ENCODE data around the gene EIF4G3.
"Not testable (repeated sequence)": the region's sequence is repeated elsewhere in the genome, so short reads cannot be mapped to it uniquely, and the experiment has no call there.

Gene EIF4G3

GRCh38 chr1:20935717-20936116 is 241.0 kb downstream of the EIF4G3 start:
- no peak for DNase-seq (ENCODE audit: low spot score)

GRCh38 chr1:20932437-20932977 is 244.2 kb downstream of the EIF4G3 start:
- no peak for DNase-seq (ENCODE audit: low spot score)

DNA sequence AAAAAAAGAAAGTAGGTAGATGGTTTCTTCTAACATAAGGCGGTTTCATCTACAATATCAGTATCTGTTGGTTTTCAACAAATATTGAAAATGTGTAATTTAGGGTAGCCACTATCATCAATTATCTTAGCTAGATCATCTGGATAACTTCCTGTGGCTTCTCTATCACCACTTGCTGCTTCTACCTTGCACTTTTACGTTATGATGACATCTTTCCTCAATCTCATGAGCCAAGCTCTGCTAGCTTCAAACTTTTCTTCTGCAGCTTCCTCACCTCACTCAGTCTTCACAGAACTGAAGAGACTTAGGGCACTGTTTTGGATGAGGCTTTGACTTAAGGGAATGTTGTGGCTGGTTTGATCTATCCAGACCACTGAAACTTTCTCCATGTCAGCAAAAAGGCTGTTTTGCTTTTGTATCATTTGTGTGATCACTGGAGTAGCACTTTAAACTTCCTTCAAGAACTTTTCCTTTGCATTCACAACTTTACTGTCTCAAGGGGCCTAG is 244.7 kb downstream of the EIF4G3 start:
- no peak for DNase-seq (ENCODE audit: low spot score)

- no peak for DNase-seq (ENCODE audit: low spot score)
Measured at GRCh38 chr1:20930427-20930826, 246.3 kb downstream of the EIF4G3 start.

- no peak for DNase-seq (ENCODE audit: low spot score)
Measured at GRCh38 chr1:20928146-20928545, 248.6 kb downstream of the EIF4G3 start.

DNA sequence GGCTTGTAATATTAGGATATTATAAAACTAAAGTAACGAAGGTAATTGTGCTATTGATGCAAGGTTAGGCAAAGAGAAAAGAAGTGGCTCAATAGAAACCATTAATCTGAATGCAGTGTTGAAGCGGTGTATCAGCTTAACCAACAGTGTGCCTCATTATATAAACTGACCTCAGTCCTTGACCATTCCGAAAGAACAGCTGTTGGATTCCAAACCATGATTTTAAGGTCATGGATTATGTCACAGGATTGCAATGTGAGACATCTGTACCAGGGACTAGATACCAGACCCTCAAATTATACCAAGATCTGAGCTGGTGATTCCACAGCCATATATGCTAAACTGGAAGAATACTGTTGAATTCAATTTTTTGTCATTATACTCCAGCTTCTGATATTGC is 255.4 kb downstream of the EIF4G3 start:
- DNase-seq (ENCODE audit: low spot score), result no peak

GRCh38 chr1:20913242-20913641 is 263.5 kb downstream of the EIF4G3 start:
- no peak for DNase-seq (ENCODE audit: low spot score)

DNA sequence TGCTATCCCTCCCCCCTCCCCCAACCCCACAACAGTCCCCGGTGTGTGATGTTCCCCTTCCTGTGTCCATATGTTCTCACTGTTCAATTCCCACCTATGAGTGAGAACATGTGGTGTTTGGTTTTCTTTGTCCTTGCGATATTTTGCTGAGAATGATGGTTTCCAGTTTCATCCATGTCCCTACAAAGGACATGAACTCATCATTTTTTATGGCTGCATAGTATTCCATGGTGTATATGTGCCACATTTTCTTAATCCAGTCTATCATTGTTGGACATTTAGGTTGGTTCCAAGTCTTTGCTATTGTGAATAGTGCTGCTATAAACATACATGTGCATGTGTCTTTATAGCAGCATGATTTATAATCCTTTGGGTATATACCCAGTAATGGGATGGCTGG is 269.2 kb downstream of the EIF4G3 start:
- DNase-seq (ENCODE audit: low spot score), result not testable (repeated sequence)

DNA sequence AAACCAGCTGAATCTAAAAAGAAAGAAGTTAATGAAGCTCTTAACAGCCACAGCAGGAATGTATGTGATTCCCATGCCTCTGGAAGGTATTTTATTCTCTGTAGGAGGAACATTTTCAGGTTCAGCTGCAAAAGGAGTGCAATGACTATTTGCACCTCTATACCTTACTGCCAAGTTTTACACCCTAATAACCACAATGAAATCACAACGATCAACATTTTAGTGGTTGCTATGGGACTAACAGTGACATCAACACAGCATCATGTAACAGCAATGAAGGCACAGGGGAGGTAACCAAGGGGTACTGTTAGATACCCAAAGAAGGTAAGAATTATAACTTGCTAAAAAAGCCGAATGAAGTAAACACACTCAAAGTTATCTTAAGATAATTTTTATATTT is 273.3 kb downstream of the EIF4G3 start:
- peak; percentile 24 for DNase-seq (ENCODE audit: low spot score)

DNA sequence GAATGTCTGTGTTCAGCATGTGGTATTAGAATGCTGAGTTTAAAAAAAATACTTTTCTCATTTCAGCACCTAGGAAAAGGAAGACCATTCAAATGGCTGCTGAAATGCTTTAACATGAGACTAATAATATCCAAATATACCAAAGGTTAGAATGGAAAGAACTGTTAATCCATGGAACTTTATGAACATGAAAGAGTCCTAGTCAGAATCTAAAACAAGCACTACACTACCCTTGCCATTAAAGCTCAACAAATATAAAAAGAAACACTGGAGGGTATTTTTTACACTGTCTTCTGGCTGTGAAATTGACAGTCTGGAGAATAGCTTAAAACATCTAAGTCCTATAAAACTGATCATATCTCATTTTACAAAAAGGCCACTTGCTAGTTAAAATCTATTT is 276.6 kb downstream of the EIF4G3 start:
- DNase-seq (ENCODE audit: low spot score), result no peak

DNA sequence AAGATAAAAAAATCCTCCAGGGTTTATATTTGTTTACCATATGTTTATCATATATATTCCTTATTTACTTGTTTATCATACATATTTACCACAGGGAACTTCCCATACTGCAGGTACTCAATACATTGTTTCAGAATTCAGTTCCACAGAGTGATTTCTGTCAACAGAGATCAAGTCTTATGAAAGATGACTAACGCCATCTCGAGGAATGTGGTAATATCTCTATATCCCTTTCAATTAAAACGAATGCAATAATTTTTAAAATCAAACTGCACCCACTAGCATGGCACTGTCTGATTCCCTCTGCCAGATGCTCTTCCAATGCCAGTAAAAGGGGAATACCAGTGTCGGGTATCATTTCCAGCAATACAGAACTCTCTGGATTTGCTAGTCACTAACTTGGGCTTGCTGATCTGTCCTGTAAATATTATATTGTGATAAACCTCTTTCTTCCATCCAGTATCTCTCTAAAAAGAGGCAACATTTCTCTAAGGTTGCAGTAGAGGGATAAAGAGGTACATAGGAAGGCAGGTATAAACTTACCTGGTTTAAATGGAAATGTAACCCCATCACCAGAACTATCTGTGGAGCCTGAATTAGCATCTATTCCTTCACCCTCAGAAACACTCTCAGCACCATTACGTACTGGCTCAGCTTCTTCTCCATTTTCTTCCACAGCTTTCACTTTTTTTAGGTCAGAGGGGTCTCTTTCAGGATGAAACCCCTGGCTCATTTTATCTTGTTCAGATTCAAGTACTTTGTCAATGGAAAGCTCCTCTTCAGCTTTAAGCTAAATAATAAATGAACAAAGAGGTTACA is 277.3 kb downstream of the EIF4G3 start:
- DNase-seq (ENCODE audit: low spot score), result no peak

GRCh38 chr1:20896826-20897225 is 279.9 kb downstream of the EIF4G3 start:
- DNase-seq (ENCODE audit: low spot score), result peak; percentile 67

DNA sequence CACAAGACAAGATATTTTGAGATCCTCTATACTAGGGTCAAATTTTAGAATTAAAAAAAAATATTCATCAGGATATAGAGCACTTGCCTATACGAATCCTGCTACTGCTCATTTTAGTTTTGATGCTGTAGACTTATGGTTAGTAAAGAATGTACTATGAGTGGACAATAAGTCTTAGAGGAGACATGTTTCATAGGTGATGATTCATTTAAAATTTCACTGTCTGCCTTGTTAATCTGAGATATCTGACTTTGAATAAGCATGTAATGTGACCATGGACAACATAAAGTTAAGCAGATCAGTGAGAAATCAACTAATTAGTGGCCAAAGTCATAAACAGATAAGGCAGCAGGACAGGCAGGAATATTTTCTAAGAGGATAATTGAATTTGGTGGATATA is 282.8 kb downstream of the EIF4G3 start:
- no peak for DNase-seq (ENCODE audit: low spot score)

DNA sequence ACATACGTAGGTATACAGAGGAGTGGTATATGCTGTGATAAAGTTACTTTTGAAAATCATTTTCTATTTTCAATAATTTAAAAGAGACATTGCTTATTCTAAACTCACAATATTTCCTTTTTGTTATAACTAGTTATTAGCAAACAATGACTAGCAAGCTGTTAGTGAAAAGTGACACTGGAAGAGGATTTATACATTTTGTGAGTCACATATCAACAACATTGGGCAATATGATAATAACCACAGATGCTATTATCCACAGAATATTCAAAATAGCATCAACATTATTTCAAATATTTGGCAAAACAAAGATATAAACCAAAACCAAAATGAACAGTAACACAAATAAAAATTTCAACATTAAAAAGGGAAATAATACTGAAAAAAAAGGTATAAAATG is 285.6 kb downstream of the EIF4G3 start:
- no peak for DNase-seq (ENCODE audit: low spot score)

DNA sequence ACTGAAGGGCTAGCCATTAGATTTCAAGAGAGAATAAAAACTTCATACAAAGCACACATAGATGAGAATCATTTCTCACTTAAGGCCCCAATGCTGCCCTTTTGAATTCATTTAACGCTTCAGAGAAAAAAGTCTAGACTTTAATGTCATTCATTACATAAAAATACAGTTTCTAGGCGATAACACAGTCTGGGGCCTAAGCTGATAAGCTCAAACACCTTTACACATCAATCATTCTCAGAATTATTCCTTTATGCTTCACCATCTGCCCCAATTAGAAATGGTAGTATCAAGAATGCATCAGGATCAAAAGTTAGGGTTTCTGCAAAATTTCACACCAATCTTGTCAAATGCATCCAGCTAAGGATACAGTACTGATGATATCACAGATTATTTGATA is 289.5 kb downstream of the EIF4G3 start:
- DNase-seq (ENCODE audit: low spot score), result no peak

DNA sequence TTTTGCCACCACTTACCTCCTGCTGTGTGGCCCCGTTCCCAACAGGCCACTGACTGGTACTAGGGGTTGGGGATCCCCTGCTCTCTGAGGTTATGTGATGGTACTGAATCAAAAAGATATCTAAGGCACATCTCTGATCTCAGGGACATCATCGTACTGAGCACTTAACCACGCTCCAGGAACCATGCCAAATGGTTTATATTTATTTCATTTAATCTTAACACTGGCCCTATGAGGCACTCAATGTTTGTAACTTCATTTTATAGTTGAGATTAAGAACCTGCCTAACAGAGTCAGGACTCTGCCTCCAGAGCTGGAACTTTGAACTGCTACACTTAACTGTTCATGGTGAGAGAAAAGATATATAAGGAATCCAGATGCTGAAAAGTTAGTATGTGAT is 291.6 kb downstream of the EIF4G3 start:
- no peak for DNase-seq (ENCODE audit: low spot score)

- DNase-seq (ENCODE audit: low spot score), result no peak
Measured at GRCh38 chr1:20884513-20884912, 292.2 kb downstream of the EIF4G3 start.

GRCh38 chr1:20883766-20884165 is 292.9 kb downstream of the EIF4G3 start:
- no peak for DNase-seq (ENCODE audit: low spot score)

- no peak for DNase-seq (ENCODE audit: low spot score)
Measured at GRCh38 chr1:20882837-20883236, 293.9 kb downstream of the EIF4G3 start.

GRCh38 chr1:20878799-20879198 is 297.9 kb downstream of the EIF4G3 start:
- no peak for DNase-seq (ENCODE audit: low spot score)

GRCh38 chr1:20875198-20875973 is 301.3 kb downstream of the EIF4G3 start:
- DNase-seq (ENCODE audit: low spot score), result no peak

GRCh38 chr1:20873311-20873710 is 303.4 kb downstream of the EIF4G3 start:
- no peak for DNase-seq (ENCODE audit: low spot score)

DNA sequence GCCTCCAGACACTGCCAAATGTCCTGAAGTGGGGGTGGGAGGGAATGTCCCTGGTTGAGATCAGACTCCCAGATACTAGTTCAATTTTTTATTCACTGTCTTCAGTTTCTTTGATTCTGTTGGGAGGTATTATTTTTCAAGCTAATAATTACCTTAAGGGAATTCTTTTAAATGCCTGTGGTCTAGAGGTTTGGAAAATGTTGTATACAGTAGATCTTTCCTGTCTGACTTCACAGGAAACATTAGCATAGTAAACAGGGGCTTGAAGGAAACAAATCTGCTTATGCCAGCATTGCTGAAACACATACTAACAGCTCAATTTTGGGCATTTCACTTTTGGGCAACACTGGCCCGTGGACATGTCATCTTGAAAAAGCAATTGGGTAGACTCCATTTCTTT is 305.3 kb downstream of the EIF4G3 start:
- DNase-seq (ENCODE audit: low spot score), result peak; percentile 77

All from kidney tubule cell (primary cell).